Measurements from ENCODE around the gene GLCCI1.

Gene GLCCI1

GRCh38 chr7:8135417-8135816, 166.8 kb downstream of the GLCCI1 start:
- Histone ChIP-seq H3K27ac (no peak overlapping the region), H3K4me3 (no peak overlapping the region), H3K9ac (ENCODE audit: insufficient read length) (no peak overlapping the region), H3K9me3 (ENCODE audit: low read depth, low read length) (no peaks in the 10 kb centered on the region), H3K36me3 (ENCODE audit: insufficient read depth, low read length) (no peaks in the 10 kb centered on the region)
- no peak for TF ChIP-seq EZH2 (IDR thresholded peaks at IDR 0.05)
- no peak for TF ChIP-seq FOXP2 (optimal IDR thresholded peaks at IDR 0.05; ENCODE audit: control extremely low read depth, extremely low read length, insufficient read depth)
- no peak for TF ChIP-seq POLR2AphosphoS5 (IDR thresholded peaks at IDR 0.05; ENCODE audit: borderline replicate concordance, low read depth, low read length)
- no peak for DNase-seq (ENCODE audit: low read depth, low spot score)

- Histone ChIP-seq H3K9ac (ENCODE audit: insufficient read length) (no peak overlapping the region), H3K36me3 (ENCODE audit: insufficient read depth, low read length) (no peaks in the 10 kb centered on the region), H3K4me3 (no peak overlapping the region), H3K27ac (no peak overlapping the region), H3K9me3 (ENCODE audit: low read depth, low read length) (no peaks in the 10 kb centered on the region)
- TF ChIP-seq FOXP2 (optimal IDR thresholded peaks at IDR 0.05; ENCODE audit: control extremely low read depth, extremely low read length, insufficient read depth) (no peak), EZH2 (IDR thresholded peaks at IDR 0.05) (no peak), POLR2AphosphoS5 (IDR thresholded peaks at IDR 0.05; ENCODE audit: borderline replicate concordance, low read depth, low read length) (no peak)
- no peak for DNase-seq (ENCODE audit: low read depth, low spot score)
Observed at GRCh38 chr7:8136051-8136730, 167.6 kb downstream of the GLCCI1 start.

Data from SK-N-MC (cell line).